SK-N-SH (cell line): ENCODE results near the gene AP1S3.

ENCODE experiments used
- JUND ChIP-seq: IDR thresholded peaks from 2 replicates; pipeline ENCODE4 v1.4.0; 2012
- POLR2AphosphoS5 ChIP-seq: IDR thresholded peaks from 2 replicates; pipeline ENCODE4 v1.6.1; 2012; ENCODE audit warnings: low read depth, low read length
- TF ChIP-seq, protein P1 (sequence below): fragments of 200-600 bp; sonication (generic); IDR thresholded peaks from 2 replicates; pipeline ENCODE4 v1.6.1; 2017; ENCODE audit warnings: antibody characterized with exemption, mild to moderate bottlenecking, moderate library complexity

DNA sequence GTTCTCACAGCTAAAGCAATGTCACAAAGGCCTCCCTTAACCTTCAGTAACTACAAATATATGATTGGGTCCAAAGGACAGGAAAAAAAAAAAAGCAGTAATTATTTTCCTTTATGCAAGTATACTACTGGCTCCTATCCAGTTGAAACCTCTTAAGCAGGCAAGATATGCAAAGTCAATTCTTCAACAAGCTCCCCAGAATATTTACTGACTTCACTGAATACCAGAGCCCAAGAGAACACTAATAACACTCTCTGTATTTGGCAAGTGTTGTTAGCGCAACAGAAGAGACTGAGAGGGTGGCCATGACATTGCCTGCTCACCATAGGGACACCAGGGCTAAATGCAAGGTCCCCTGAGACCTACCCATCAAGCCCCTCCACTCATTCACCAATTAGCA lies 74.5 kb downstream of the AP1S3 start:
- TF ChIP-seq JUND (no peak), POLR2AphosphoS5 (no peak)
- TF ChIP-seq, protein P1, sequence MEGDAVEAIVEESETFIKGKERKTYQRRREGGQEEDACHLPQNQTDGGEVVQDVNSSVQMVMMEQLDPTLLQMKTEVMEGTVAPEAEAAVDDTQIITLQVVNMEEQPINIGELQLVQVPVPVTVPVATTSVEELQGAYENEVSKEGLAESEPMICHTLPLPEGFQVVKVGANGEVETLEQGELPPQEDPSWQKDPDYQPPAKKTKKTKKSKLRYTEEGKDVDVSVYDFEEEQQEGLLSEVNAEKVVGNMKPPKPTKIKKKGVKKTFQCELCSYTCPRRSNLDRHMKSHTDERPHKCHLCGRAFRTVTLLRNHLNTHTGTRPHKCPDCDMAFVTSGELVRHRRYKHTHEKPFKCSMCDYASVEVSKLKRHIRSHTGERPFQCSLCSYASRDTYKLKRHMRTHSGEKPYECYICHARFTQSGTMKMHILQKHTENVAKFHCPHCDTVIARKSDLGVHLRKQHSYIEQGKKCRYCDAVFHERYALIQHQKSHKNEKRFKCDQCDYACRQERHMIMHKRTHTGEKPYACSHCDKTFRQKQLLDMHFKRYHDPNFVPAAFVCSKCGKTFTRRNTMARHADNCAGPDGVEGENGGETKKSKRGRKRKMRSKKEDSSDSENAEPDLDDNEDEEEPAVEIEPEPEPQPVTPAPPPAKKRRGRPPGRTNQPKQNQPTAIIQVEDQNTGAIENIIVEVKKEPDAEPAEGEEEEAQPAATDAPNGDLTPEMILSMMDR: no peak
